GM12878 (cell line): ENCODE data around the gene RAB24. TPM values are rescaled to one million over a fixed set of nuclear protein-coding genes. Genes with fewer than 3 reads are reported as not detected.

Experiments used
- PAX5 ChIP-seq: IDR thresholded peaks from 2 replicates; pipeline ENCODE4 v1.6.1; 2011; ENCODE audit warnings: low read depth, low read length, borderline replicate concordance
- TCF7 ChIP-seq: IDR thresholded peaks from 2 replicates; pipeline ENCODE4 v1.6.1; 2014; ENCODE audit warnings: antibody characterized with exemption, borderline replicate concordance
- ZNF687 ChIP-seq: fragments of 450-650 bp; IDR thresholded peaks from 2 replicates; pipeline ENCODE4 v1.6.1; 2017; ENCODE audit warnings: mild to moderate bottlenecking, moderate library complexity
- polyA plus RNA-seq, 11 experiments: library from polyadenylated mRNA; depleted of rRNA in 4 of 11; unstranded in 6 of 11; stranded (reverse) in 5 of 11; fragments of >200 nt; fragmentation: Nextera tagmentation in 4 of 11; fragmentation: Illumina TruSeq in 1 of 11; extraction: Ambion mirVana in 4 of 11; extraction: Trizol in 1 of 11; gene quantifications; 1 replicate in 1 of 11; 2 replicates in 10 of 11; pipeline versions ENCODE4 v1.2.1 to v1.2.3, GENCODE V29; 2011 to 2016; ENCODE audit warnings: inconsistent platforms in 2 of 11, missing spikeins in 2 of 11, low read depth in 1 of 11
- total RNA-seq, 4 experiments: library from RNA; depleted of rRNA in 3 of 4; stranded (reverse); fragments of >200 nt in 3 of 4; fragmentation: Illumina TruSeq in 1 of 4; extraction: Trizol in 1 of 4; gene quantifications; 2 replicates each; pipeline versions ENCODE4 v1.2.1 to v1.2.3, GENCODE V29; 2013 to 2021
- TF ChIP-seq, protein P1 (sequence below): fragments of 450-650 bp; IDR thresholded peaks from 2 replicates; pipeline ENCODE4 v1.6.1; 2016; ENCODE audit warnings: mild to moderate bottlenecking, moderate library complexity, borderline replicate concordance

RAB24 gene
- total and polyA plus RNA-seq, 10 of the 15 experiments (the other 5 are each of a cell fraction or from before 2014, with no cell fraction given) = 8.0 to 44.4 (median 24.4) TPM

DNA sequence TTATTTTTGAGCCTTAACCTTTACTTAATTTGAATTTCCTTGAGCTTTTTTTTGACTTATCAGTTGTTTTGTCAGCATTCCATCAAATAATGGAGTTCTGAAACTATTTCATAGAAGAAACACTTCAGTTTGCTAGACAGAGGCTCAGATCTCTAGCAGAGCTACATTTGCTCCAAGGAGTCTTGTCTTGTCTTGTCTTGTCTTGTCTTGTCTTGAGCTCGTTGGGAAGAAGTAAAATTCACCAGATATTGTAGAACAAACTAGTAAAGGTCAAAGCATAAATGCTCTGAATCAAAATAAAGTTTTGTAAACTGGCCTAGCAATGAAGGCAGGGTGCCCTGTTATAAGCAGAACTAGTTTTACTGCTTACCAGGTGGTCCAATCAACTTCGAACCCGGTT lies 33.5 kb downstream of the RAB24 start (continued):
- TF ChIP-seq ZNF687 (no peak), TCF7 (no peak), PAX5 (no peak)
- TF ChIP-seq, protein P1, sequence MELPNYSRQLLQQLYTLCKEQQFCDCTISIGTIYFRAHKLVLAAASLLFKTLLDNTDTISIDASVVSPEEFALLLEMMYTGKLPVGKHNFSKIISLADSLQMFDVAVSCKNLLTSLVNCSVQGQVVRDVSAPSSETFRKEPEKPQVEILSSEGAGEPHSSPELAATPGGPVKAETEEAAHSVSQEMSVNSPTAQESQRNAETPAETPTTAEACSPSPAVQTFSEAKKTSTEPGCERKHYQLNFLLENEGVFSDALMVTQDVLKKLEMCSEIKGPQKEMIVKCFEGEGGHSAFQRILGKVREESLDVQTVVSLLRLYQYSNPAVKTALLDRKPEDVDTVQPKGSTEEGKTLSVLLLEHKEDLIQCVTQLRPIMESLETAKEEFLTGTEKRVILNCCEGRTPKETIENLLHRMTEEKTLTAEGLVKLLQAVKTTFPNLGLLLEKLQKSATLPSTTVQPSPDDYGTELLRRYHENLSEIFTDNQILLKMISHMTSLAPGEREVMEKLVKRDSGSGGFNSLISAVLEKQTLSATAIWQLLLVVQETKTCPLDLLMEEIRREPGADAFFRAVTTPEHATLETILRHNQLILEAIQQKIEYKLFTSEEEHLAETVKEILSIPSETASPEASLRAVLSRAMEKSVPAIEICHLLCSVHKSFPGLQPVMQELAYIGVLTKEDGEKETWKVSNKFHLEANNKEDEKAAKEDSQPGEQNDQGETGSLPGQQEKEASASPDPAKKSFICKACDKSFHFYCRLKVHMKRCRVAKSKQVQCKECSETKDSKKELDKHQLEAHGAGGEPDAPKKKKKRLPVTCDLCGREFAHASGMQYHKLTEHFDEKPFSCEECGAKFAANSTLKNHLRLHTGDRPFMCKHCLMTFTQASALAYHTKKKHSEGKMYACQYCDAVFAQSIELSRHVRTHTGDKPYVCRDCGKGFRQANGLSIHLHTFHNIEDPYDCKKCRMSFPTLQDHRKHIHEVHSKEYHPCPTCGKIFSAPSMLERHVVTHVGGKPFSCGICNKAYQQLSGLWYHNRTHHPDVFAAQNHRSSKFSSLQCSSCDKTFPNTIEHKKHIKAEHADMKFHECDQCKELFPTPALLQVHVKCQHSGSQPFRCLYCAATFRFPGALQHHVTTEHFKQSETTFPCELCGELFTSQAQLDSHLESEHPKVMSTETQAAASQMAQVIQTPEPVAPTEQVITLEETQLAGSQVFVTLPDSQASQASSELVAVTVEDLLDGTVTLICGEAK = no peak
